Measurements from ENCODE around the gene VPS37D. TPM values are rescaled to one million over a fixed set of nuclear protein-coding genes. Genes with fewer than 3 reads are reported as not detected.

The VPS37D gene
- total RNA-seq, 4 donors from 2014 or later, result 1.1 to 6.3 (median 5.0) TPM; not detected in 1

DNA sequence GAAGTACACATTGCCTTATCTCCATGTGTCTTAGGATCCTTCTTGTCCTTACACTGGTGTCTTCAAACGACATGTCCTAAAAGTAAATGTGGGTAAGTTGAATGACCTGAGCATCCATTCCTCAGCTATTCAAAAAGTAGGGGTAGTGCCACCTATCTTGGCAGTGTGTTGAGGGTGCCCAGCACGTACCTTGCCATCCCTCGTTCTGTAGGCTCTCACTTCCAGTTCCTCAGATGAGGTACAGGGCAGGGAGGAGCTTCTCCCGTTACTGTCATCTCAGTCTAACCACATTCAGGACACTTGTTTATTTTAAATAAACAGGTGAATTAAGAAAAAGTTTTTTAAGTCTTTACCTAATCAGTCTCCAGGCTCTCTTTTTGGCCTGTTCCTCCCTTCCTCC is 28.7 kb downstream of the VPS37D start:
- H3K9me3 ChIP-seq, result no peaks in the 10 kb centered on the region
- DNase-seq, result no peak
- H3K36me3 ChIP-seq, result peaks cover 0 to 83% (median 0%) of the 10 kb centered on the region in 3 donors
- TF ChIP-seq CTCF (IDR thresholded peaks at IDR 0.05) (no peak), POLR2A (IDR thresholded peaks at IDR 0.05) (no peak)
- no peaks in the 10 kb centered on the region for H3K4me1 ChIP-seq
- H3K27me3 ChIP-seq, result no peaks in the 10 kb centered on the region
- no peak overlapping the region for H3K27ac ChIP-seq
- no peak overlapping the region for H3K4me3 ChIP-seq

DNA sequence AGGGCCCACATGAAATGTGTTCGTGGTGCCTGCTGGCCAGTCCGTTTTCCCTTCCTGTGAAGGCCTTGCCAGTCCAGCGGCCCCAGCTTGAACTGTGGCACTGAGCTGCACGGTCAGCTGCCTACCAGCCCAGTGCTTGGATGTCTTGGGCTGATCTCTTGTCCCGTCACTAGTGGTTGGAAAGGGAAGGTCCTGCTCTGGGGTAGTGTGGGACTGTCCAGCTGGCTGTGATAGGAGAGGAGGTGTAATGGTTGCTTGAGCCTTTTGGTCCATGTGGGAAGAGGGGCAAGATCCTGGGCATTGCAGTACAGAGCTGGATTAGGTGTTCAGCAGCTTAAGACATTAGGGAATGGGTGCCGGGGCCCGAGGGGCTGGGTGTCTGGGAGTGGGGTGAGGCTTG is 30.8 kb downstream of the VPS37D start:
- H3K4me1 ChIP-seq, result no peaks in the 10 kb centered on the region
- no peaks in the 10 kb centered on the region for H3K27me3 ChIP-seq
- H3K4me3 ChIP-seq, result no peak overlapping the region
- no peaks in the 10 kb centered on the region for H3K9me3 ChIP-seq
- H3K27ac ChIP-seq, result no peak overlapping the region
- no peak for DNase-seq
- peaks cover 0 to 62% (median 0%) of the 10 kb centered on the region in 3 donors for H3K36me3 ChIP-seq
- no peak for TF ChIP-seq POLR2A (IDR thresholded peaks at IDR 0.05)
- TF ChIP-seq CTCF (IDR thresholded peaks at IDR 0.05), result no peak

GRCh38 chr7:73699370-73700068 is 31.9 kb downstream of the VPS37D start:
- no peaks in the 10 kb centered on the region for H3K9me3 ChIP-seq
- no peak for DNase-seq
- peaks cover 0 to 5% (median 0%) of the 10 kb centered on the region in 4 donors for H3K4me1 ChIP-seq
- H3K27ac ChIP-seq, result no peak overlapping the region
- H3K36me3 ChIP-seq, result peaks cover 0 to 51% (median 0%) of the 10 kb centered on the region in 3 donors
- H3K4me3 ChIP-seq, result no peak overlapping the region
- TF ChIP-seq CTCF (IDR thresholded peaks at IDR 0.05) (no peak), POLR2A (IDR thresholded peaks at IDR 0.05) (no peak)
- no peaks in the 10 kb centered on the region for H3K27me3 ChIP-seq

DNA sequence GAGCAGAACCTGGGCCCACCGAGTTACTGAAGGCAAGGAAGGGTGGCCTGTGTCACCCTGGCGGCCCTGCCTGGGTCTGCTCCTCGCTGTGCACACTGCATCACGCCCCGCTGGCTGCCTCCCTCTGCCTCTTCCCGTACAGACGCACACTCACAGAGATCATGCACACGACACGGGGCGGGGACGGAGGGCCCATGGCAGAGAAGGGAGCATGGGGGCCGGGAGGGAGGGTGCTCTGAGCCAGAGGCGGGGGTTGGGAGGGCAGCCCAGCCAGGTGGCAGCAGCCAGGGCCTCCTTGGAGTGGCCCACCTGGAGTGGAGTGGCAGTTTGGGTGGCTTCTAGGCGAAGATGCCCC is 32.4 kb downstream of the VPS37D start:
- Histone ChIP-seq H3K4me1 (peaks cover 0 to 10% (median 0%) of the 10 kb centered on the region in 4 donors), H3K27ac (no peak overlapping the region), H3K9me3 (no peaks in the 10 kb centered on the region), H3K36me3 (peaks cover 0 to 46% (median 0%) of the 10 kb centered on the region in 3 donors), H3K27me3 (no peaks in the 10 kb centered on the region), H3K4me3 (no peak overlapping the region)
- TF ChIP-seq POLR2A (IDR thresholded peaks at IDR 0.05) (no peak), CTCF (IDR thresholded peaks at IDR 0.05) (no peak)
- DNase-seq, result no peak

DNA sequence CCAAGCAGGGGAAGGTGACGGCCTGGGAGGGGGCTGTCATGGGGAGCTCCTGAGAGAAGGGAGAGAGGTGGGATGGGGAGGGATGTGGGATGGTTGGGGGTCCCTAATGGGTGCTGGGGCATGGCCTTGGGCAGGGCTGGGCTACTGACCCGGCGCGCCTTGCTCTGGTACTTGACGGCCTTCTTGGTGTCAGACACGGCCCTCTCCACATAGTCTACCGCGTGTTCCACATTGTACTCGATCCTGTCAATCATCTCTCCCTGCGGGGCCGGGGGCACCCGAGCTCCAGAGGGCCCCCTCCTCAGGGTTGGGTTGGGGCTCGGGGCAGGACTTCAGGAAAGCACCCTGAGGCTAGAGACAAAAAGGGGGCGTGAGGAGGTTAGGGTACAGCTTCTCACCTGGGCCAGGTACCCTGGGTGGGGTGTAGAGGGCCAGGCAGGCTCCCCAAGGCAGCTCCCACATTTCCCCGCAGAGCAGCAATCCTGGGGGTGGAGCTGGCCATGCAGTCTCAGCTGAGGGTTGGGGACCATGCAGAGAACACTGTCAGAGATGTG is 33.0 kb downstream of the VPS37D start:
- no peak for DNase-seq
- peaks cover 0 to 14% (median 0%) of the 10 kb centered on the region in 4 donors for H3K4me1 ChIP-seq
- H3K4me3 ChIP-seq, result no peak overlapping the region
- no peak overlapping the region for H3K27ac ChIP-seq
- no peaks in the 10 kb centered on the region for H3K9me3 ChIP-seq
- H3K27me3 ChIP-seq, result no peaks in the 10 kb centered on the region
- H3K36me3 ChIP-seq, result peaks cover 0 to 41% (median 0%) of the 10 kb centered on the region in 3 donors
- TF ChIP-seq CTCF (IDR thresholded peaks at IDR 0.05) (no peak), POLR2A (IDR thresholded peaks at IDR 0.05) (no peak)
